ENCODE data around the gene HS1BP3. TPM values are rescaled to one million over a fixed set of nuclear protein-coding genes. Genes with fewer than 3 reads are reported as not detected.
A peak's percentile ranks its signal among the peaks of the same experiment; 100 is the strongest.

HS1BP3 gene
- total RNA-seq, 1 donor from 2014 or later: 21.8 TPM

- DNase-seq (ENCODE audit: low read depth in 2 of 2): no peak
Measured at GRCh38 chr2:20618886-20619521, 31.9 kb downstream of the HS1BP3 start.

- no peak for DNase-seq (ENCODE audit: low read depth in 2 of 2)
Measured at GRCh38 chr2:20618468-20618885, 32.4 kb downstream of the HS1BP3 start.

GRCh38 chr2:20617892-20618467 is 32.9 kb downstream of the HS1BP3 start:
- DNase-seq (ENCODE audit: low read depth in 2 of 2): peak; percentile 95 to 99

- DNase-seq (ENCODE audit: low read depth in 2 of 2): peak in 1 of 2 donors; percentile 86
Measured at GRCh38 chr2:20617081-20617575, 33.8 kb downstream of the HS1BP3 start.

GRCh38 chr2:20616341-20616871 is 34.5 kb downstream of the HS1BP3 start:
- DNase-seq (ENCODE audit: low read depth in 2 of 2): no peak

GRCh38 chr2:20615466-20616241 is 35.2 kb downstream of the HS1BP3 start:
- peak; percentile 84 to 95 for DNase-seq (ENCODE audit: low read depth in 2 of 2)

- DNase-seq (ENCODE audit: low read depth in 2 of 2): no peak
Measured at GRCh38 chr2:20615068-20615465, 35.8 kb downstream of the HS1BP3 start.

GRCh38 chr2:20614201-20615067 is 36.5 kb downstream of the HS1BP3 start:
- DNase-seq (ENCODE audit: low read depth in 2 of 2): peak in 1 of 2 donors; percentile 65

- no peak for DNase-seq (ENCODE audit: low read depth in 2 of 2)
Measured at GRCh38 chr2:20612925-20613916, 37.7 kb downstream of the HS1BP3 start.

- DNase-seq (ENCODE audit: low read depth in 2 of 2): no peak
Measured at GRCh38 chr2:20611844-20612356, 39.0 kb downstream of the HS1BP3 start.

GRCh38 chr2:20611077-20611843 is 39.6 kb downstream of the HS1BP3 start:
- DNase-seq (ENCODE audit: low read depth in 2 of 2): peak; percentile 99 to 100

GRCh38 chr2:20609995-20610357 is 40.9 kb downstream of the HS1BP3 start:
- DNase-seq (ENCODE audit: low read depth in 2 of 2): no peak

- peak; percentile 60 to 74 for DNase-seq (ENCODE audit: low read depth in 2 of 2)
Measured at GRCh38 chr2:20609349-20609994, 41.4 kb downstream of the HS1BP3 start.

- no peak for DNase-seq (ENCODE audit: low read depth in 2 of 2)
Measured at GRCh38 chr2:20608666-20609348, 42.1 kb downstream of the HS1BP3 start.

GRCh38 chr2:20607446-20607845 is 43.5 kb downstream of the HS1BP3 start:
- DNase-seq (ENCODE audit: low read depth in 2 of 2): no peak

GRCh38 chr2:20606198-20606597 is 44.7 kb downstream of the HS1BP3 start:
- DNase-seq (ENCODE audit: low read depth in 2 of 2): no peak

GRCh38 chr2:20604951-20605381 is 45.9 kb downstream of the HS1BP3 start:
- DNase-seq (ENCODE audit: low read depth in 2 of 2): peak in 1 of 2 donors; percentile 98

GRCh38 chr2:20604401-20604911 is 46.4 kb downstream of the HS1BP3 start:
- no peak for DNase-seq (ENCODE audit: low read depth in 2 of 2)

Measured in lung microvascular endothelial cell (primary cell).